ENCODE data around the gene PHYHIPL. TPM values are rescaled to one million over a fixed set of nuclear protein-coding genes. Genes with fewer than 3 reads are reported as not detected.
"Not testable (repeated sequence)": the region's sequence is repeated elsewhere in the genome, so short reads cannot be mapped to it uniquely, and the experiment has no call there.

PHYHIPL gene
- polyA plus RNA-seq, 10 donors, result 1.1 to 5.2 (median 2.1) TPM

- DNase-seq, result no peak
Measured at GRCh38 chr10:59190332-59190731, 13.9 kb downstream of the PHYHIPL start.

- no peak for DNase-seq
Measured at GRCh38 chr10:59206204-59206720, 29.8 kb downstream of the PHYHIPL start.

- DNase-seq, result no peak
Measured at GRCh38 chr10:59212301-59212798, 35.9 kb downstream of the PHYHIPL start.

GRCh38 chr10:59214160-59214559, 37.7 kb downstream of the PHYHIPL start:
- DNase-seq, result no peak

- no peak for DNase-seq
Measured at GRCh38 chr10:59216178-59216869, 39.9 kb downstream of the PHYHIPL start.

- DNase-seq, result no peak
Measured at GRCh38 chr10:59222788-59223187, 46.3 kb downstream of the PHYHIPL start.

- DNase-seq, result not testable (repeated sequence)
Measured at GRCh38 chr10:59223597-59223996, 47.2 kb downstream of the PHYHIPL start.

- no peak for DNase-seq
Measured at GRCh38 chr10:59225211-59225610, 48.8 kb downstream of the PHYHIPL start.

- no peak for DNase-seq
Measured at GRCh38 chr10:59227136-59227673, 50.8 kb downstream of the PHYHIPL start.

GRCh38 chr10:59229441-59229840, 53.0 kb downstream of the PHYHIPL start:
- DNase-seq, result no peak

- no peak for DNase-seq
Measured at GRCh38 chr10:59234194-59234593, 57.8 kb downstream of the PHYHIPL start.

- DNase-seq, result peak; percentile 10 to 51 (median 22)
Measured at GRCh38 chr10:59234816-59235429, 58.5 kb downstream of the PHYHIPL start.

GRCh38 chr10:59236064-59236697, 59.7 kb downstream of the PHYHIPL start:
- no peak for DNase-seq

- no peak for DNase-seq
Measured at GRCh38 chr10:59237775-59238174, 61.3 kb downstream of the PHYHIPL start.

- DNase-seq, result not testable (repeated sequence)
Measured at GRCh38 chr10:59239108-59239507, 62.7 kb downstream of the PHYHIPL start.

GRCh38 chr10:59240582-59241183, 64.2 kb downstream of the PHYHIPL start:
- DNase-seq, result peak; percentile 42 to 78 (median 70)

- DNase-seq, result no peak
Measured at GRCh38 chr10:59242057-59242456, 65.6 kb downstream of the PHYHIPL start.

GRCh38 chr10:59242991-59243390, 66.5 kb downstream of the PHYHIPL start:
- DNase-seq, result no peak

- no peak for DNase-seq
Measured at GRCh38 chr10:59243611-59244195, 67.3 kb downstream of the PHYHIPL start.

- no peak for DNase-seq
Measured at GRCh38 chr10:59244871-59245270, 68.4 kb downstream of the PHYHIPL start.

- DNase-seq, result no peak
Measured at GRCh38 chr10:59245686-59246085, 69.2 kb downstream of the PHYHIPL start.

- DNase-seq, result no peak
Measured at GRCh38 chr10:59252491-59252890, 76.0 kb downstream of the PHYHIPL start.

All from muscle of back (tissue), 11 donors.